DND-41 (cell line): ENCODE data around the gene SPINDOC.

Experiments used
- ATAC-seq: fragments of 200-7000 bp; cut with Tn5 transposase; 3 replicates; pipeline ENCODE4 v1.9.1; 2021; ENCODE audit warnings: low read depth; ENCODE audit not compliant: insufficient read depth
- DNase-seq: peaks from one replicate; pipeline ENCODE4 v3.0.0-alpha.2; 2020
- H2AFZ ChIP-seq: 2 replicates; pipeline ENCODE4 v1.6.0; 2012; ENCODE audit warnings: low read depth, low read length
- H3K27ac ChIP-seq: 2 replicates; pipeline ENCODE4 v1.5.1; 2012; ENCODE audit warnings: low read length, inconsistent platforms
- H3K27me3 ChIP-seq: fragments of 200-600 bp; sonication (generic); 2 replicates; pipeline ENCODE4 v1.6.0; 2012; ENCODE audit warnings: low read length, mild to moderate bottlenecking, inconsistent platforms; ENCODE audit not compliant: insufficient read depth, poor library complexity
- H3K36me3 ChIP-seq: 2 replicates; pipeline ENCODE4 v1.5.1; 2012; ENCODE audit warnings: low read length, inconsistent platforms; ENCODE audit not compliant: insufficient read depth
- H3K4me1 ChIP-seq: 2 replicates; pipeline ENCODE4 v1.5.1; 2012; ENCODE audit warnings: mild to moderate bottlenecking, low read length; ENCODE audit not compliant: insufficient read depth
- H3K4me2 ChIP-seq: 2 replicates; pipeline ENCODE4 v1.6.0; 2012; ENCODE audit warnings: mild to moderate bottlenecking, moderate library complexity, low read length, inconsistent platforms; ENCODE audit not compliant: insufficient read depth
- H3K4me3 ChIP-seq, 2 experiments: fragments of 200-600 bp in 1 of 2; shearing (Covaris generic) in 1 of 2; 2 replicates each; pipeline ENCODE4 v1.5.1; 2012 to 2016; ENCODE audit warnings: inconsistent platforms in 2 of 2, low read length in 2 of 2, mild to moderate bottlenecking in 2 of 2, low read depth in 1 of 2, moderate library complexity in 1 of 2
- H3K79me2 ChIP-seq: 2 replicates; pipeline ENCODE4 v1.6.0; 2012; ENCODE audit warnings: low read length, inconsistent platforms; ENCODE audit not compliant: insufficient read depth
- H3K9ac ChIP-seq: 2 replicates; pipeline ENCODE4 v1.6.0; 2012; ENCODE audit warnings: low read depth, mild to moderate bottlenecking, inconsistent platforms, low read length, moderate library complexity
- H3K9me3 ChIP-seq: 2 replicates; pipeline ENCODE4 v1.5.1; 2012; ENCODE audit warnings: low read length, moderate library complexity, mild to moderate bottlenecking, inconsistent platforms; ENCODE audit not compliant: insufficient read depth, severe bottlenecking
- H4K20me1 ChIP-seq: 2 replicates; pipeline ENCODE4 v1.6.0; 2012; ENCODE audit warnings: low read length; ENCODE audit not compliant: insufficient read depth
- CTCF ChIP-seq: IDR thresholded peaks from 2 replicates; pipeline ENCODE4 v1.5.1; 2012; ENCODE audit warnings: borderline replicate concordance, low read length, moderate library complexity, mild to moderate bottlenecking; ENCODE audit not compliant: poor library complexity, severe bottlenecking; ENCODE audit errors: extremely low read depth
- EZH2 ChIP-seq: IDR thresholded peaks from 3 replicates; pipeline ENCODE4 v1.6.1; 2012; ENCODE audit warnings: borderline replicate concordance, low read depth, mild to moderate bottlenecking, moderate library complexity, low read length, inconsistent platforms; ENCODE audit not compliant: severe bottlenecking

Gene SPINDOC

GRCh38 chr11:63870351-63871140 is 57.3 kb downstream of the SPINDOC start:
- Histone ChIP-seq H4K20me1 (peaks cover 86% of the 10 kb centered on the region), H3K9me3 (no peaks in the 10 kb centered on the region), H3K79me2 (peaks cover 96% of the 10 kb centered on the region), H3K4me2 (no peak overlapping the region), H3K4me1 (peaks cover 20% of the 10 kb centered on the region), H3K27me3 (no peaks in the 10 kb centered on the region), H3K9ac (no peak overlapping the region), H3K27ac (no peak overlapping the region), H3K36me3 (peaks cover 39% of the 10 kb centered on the region), H2AFZ (no peak overlapping the region), H3K4me3 (no peak overlapping the region)
- no peak for TF ChIP-seq EZH2
- TF ChIP-seq CTCF, result no peak
- ATAC-seq (no peak), DNase-seq (no peak)

- no peak overlapping the region for H3K9ac ChIP-seq
- no peaks in the 10 kb centered on the region for H3K9me3 ChIP-seq
- peaks cover 86% of the 10 kb centered on the region for H4K20me1 ChIP-seq
- H3K27ac ChIP-seq, result no peak overlapping the region
- peaks cover 15% of the 10 kb centered on the region for H3K4me1 ChIP-seq
- DNase-seq (peak; percentile 50), ATAC-seq (peak; percentile 82)
- no peak overlapping the region for H3K4me3 ChIP-seq
- peaks cover 39% of the 10 kb centered on the region for H3K36me3 ChIP-seq
- TF ChIP-seq CTCF, result peak; percentile 46
- TF ChIP-seq EZH2, result no peak
- H3K79me2 ChIP-seq, result peaks cover 97% of the 10 kb centered on the region
- H2AFZ ChIP-seq, result no peak overlapping the region
- H3K27me3 ChIP-seq, result no peaks in the 10 kb centered on the region
- no peak overlapping the region for H3K4me2 ChIP-seq
These were observed 58.9 kb downstream of the SPINDOC start for GRCh38 chr11:63871962-63872799.

GRCh38 chr11:63872800-63873197 is 59.5 kb downstream of the SPINDOC start:
- Histone ChIP-seq H3K79me2 (peaks cover 97% of the 10 kb centered on the region), H3K36me3 (peaks cover 40% of the 10 kb centered on the region), H3K4me1 (peaks cover 15% of the 10 kb centered on the region), H4K20me1 (peaks cover 86% of the 10 kb centered on the region), H3K27me3 (no peaks in the 10 kb centered on the region), H3K9me3 (no peaks in the 10 kb centered on the region), H3K27ac (no peak overlapping the region), H3K9ac (no peak overlapping the region), H3K4me3 (no peak overlapping the region), H3K4me2 (no peak overlapping the region), H2AFZ (no peak overlapping the region)
- ATAC-seq (no peak), DNase-seq (no peak)
- no peak for TF ChIP-seq CTCF
